HL-60 (cell line): ENCODE measurements around the gene DLG5.

Experiments
- DNase-seq, 2 experiments: peaks; one replicate each; pipeline ENCODE4 v3.0.0-alpha.2; 2010 to 2020; ENCODE audit warnings: low read depth in 1 of 2, low spot score in 1 of 2
- H3K27ac ChIP-seq: fragments of 250-450 bp; sonication (Bioruptor Pico); replicated peaks from 2 replicates; pipeline ENCODE4 v1.5.1; 2020; ENCODE audit warnings: mild to moderate bottlenecking, moderate library complexity
- H3K27me3 ChIP-seq: fragments of 250-450 bp; sonication (Bioruptor Pico); 2 replicates; pipeline ENCODE4 v1.5.1; 2021; ENCODE audit warnings: mild to moderate bottlenecking, moderate library complexity; ENCODE audit not compliant: insufficient read depth, poor library complexity, severe bottlenecking
- H3K4me3 ChIP-seq: replicated peaks from 2 replicates; pipeline ENCODE4 v1.5.1; 2011; ENCODE audit warnings: mild to moderate bottlenecking, control low read depth, low read length; ENCODE audit not compliant: insufficient read depth
- GABPA ChIP-seq: IDR thresholded peaks from 2 replicates; pipeline ENCODE4 v1.6.1; 2012; ENCODE audit warnings: low read depth
- POLR2AphosphoS5 ChIP-seq: IDR thresholded peaks from 2 replicates; pipeline ENCODE4 v1.6.1; 2012; ENCODE audit warnings: low read depth
- REST ChIP-seq: IDR thresholded peaks from 2 replicates; pipeline ENCODE4 v1.6.1; 2012; ENCODE audit warnings: low read depth; ENCODE audit not compliant: insufficient replicate concordance
- SPI1 ChIP-seq: IDR thresholded peaks from 2 replicates; pipeline ENCODE4 v1.6.1; 2012; ENCODE audit warnings: low read depth, mild to moderate bottlenecking, borderline replicate concordance
- TF ChIP-seq, protein P1 (sequence below): IDR thresholded peaks from one replicate; pipeline ENCODE4 v1.5.1; 2011; ENCODE audit warnings: low read length, control low read depth, inconsistent platforms; ENCODE audit not compliant: insufficient read depth

Gene DLG5

DNA sequence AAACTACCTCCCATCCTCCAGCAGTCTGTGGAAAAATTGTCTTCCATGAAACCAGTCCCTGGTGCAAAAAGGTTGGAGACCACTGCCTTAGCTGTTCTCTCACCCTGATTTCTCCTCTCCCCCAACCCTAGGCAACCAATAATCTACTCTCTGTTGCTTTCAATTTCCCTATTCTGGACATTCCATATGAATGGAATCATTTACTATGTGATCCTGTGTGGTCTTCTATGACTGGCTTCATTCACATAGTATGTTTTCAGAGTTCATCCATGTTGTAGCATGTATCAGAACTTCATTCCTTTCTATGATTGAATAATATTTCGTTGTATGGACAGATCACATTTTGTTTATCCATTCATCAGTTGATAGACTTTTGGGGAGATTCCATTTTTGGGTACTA lies 38.3 kb upstream of the DLG5 start:
- no peak for DNase-seq
- no peak overlapping the region for H3K27ac ChIP-seq
- TF ChIP-seq SPI1 (no peak), GABPA (no peak)
- TF ChIP-seq, protein P1, sequence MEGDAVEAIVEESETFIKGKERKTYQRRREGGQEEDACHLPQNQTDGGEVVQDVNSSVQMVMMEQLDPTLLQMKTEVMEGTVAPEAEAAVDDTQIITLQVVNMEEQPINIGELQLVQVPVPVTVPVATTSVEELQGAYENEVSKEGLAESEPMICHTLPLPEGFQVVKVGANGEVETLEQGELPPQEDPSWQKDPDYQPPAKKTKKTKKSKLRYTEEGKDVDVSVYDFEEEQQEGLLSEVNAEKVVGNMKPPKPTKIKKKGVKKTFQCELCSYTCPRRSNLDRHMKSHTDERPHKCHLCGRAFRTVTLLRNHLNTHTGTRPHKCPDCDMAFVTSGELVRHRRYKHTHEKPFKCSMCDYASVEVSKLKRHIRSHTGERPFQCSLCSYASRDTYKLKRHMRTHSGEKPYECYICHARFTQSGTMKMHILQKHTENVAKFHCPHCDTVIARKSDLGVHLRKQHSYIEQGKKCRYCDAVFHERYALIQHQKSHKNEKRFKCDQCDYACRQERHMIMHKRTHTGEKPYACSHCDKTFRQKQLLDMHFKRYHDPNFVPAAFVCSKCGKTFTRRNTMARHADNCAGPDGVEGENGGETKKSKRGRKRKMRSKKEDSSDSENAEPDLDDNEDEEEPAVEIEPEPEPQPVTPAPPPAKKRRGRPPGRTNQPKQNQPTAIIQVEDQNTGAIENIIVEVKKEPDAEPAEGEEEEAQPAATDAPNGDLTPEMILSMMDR, result no peak

DNA sequence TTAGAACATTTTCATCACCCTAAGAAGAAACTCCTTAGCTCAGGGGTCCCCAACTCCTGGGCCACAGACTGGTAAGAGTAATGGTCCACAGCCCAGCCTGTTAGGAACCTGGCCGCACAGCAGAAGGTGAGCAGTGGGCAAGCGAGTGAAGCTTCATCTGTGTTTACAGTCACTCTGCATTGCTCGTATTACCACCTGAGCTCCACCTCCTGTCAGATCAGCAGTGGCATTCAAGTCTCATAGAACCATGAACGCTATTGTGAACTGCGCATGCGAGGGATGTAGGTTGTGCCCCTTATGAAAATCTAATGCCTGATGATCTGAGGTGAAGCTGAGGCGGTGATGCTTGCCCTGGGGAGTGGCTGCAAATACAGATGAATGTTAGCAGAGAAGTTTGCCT lies 37.3 kb upstream of the DLG5 start:
- TF ChIP-seq, protein P1, result no peak
- TF ChIP-seq POLR2AphosphoS5 (no peak), SPI1 (no peak), GABPA (no peak), REST (no peak)
- no peak for DNase-seq
- no peaks in the 10 kb centered on the region for H3K27me3 ChIP-seq
- no peak overlapping the region for H3K27ac ChIP-seq
- H3K4me3 ChIP-seq, result no peak overlapping the region

More for the DNA sequence above, 38.3 kb upstream of the DLG5 start:
- Histone ChIP-seq H3K4me3 (no peak overlapping the region), H3K27me3 (no peaks in the 10 kb centered on the region)

DNA sequence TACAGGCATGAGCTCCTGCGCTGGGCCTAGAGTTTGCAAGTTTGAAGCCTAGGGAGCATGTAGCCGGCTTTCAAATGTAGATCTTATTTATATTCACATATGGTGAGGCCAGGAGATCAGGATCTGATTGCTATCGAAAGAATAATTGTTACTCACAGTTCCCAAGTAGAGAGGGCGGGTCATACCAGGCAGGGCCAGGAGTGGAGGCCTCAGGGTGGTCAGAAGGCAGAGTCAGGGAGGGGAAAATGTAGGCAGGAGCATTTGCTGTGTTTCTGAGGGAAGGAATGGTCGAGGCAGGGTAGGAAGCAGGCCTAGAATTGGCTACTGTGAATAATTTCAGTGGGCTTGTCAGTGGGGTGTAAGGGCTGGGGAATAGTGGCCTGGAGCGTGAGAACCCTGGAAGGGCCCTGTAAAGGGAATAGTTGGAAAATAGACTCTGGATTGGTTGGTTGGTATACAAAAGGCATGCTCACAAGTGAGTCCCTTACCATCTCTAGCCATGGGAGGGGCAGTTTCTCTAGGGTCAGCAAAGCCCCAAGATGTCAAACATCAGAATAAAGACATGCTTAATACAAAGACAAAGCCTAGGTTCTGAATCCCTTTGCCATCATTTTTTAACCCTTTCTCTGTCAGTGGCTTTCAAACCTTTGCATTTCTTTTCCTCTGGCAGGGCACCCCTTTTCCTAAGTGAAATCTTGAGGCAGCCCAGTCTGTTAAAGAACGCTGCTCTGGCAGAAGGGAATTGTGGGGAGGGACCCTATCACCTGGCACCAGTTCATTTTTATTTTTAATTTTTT lies 36.0 kb upstream of the DLG5 start:
- no peaks in the 10 kb centered on the region for H3K27me3 ChIP-seq
- H3K27ac ChIP-seq, result no peak overlapping the region
- no peak overlapping the region for H3K4me3 ChIP-seq
- TF ChIP-seq, protein P1, result no peak
- DNase-seq, result no peak

DNA sequence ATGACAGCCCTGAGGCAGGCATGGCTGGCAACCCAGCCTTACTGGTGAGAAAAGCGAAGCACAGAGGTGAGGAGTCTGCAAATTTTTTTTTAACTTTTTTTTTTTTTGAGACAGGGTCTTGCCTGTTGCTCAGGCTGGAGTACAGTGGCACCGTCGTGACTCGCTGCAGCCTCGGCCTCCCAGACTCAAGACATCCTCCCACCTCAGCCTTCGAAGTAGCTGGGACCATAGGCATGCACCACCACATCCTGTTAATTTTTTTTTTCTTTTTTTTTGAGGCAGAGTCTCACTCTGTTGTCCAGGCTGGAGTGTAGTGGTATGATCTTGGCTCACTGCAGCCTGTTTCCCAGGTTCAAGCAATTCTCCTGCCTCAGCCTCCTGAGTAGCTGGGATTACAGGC lies 35.1 kb upstream of the DLG5 start:
- TF ChIP-seq SPI1 (no peak), GABPA (no peak), REST (no peak), POLR2AphosphoS5 (no peak)
- TF ChIP-seq, protein P1, result no peak
- no peak overlapping the region for H3K27ac ChIP-seq
- no peak overlapping the region for H3K4me3 ChIP-seq
- no peaks in the 10 kb centered on the region for H3K27me3 ChIP-seq
- DNase-seq, result no peak
